Activated naive CD8-positive, alpha-beta T cell treated with anti-CD3 and anti-CD28 coated beads, Interleukin-2, amount 10 ng/mL, durations not matched to agents 7 days and 5 days (primary cell): Measurements from ENCODE around the gene ROBO4. TPM values are rescaled to one million over a fixed set of nuclear protein-coding genes. Genes with fewer than 3 reads are reported as not detected.

Source experiments
- ATAC-seq: fragments of 150-1000 bp; cut with Tn5 transposase; one replicate; pipeline ENCODE4 v1.10.0; 2021; ENCODE audit warnings: low read depth, moderate library complexity
- POLR2A ChIA-PET: fragments of 350-600 bp; sonication (Branson Sonifier 250); formaldehyde crosslinking; loops from one replicate; lab custom pipeline; 2021; ENCODE audit warnings: antibody characterized with exemption; lab: Charles Lee
- DNase-seq: peaks from one replicate; pipeline ENCODE4 v3.0.0; 2021
- H3K27ac Mint-ChIP-seq: one replicate; pipeline ENCODE4 v1.8.0; 2022; ENCODE audit warnings: mild to moderate bottlenecking, mixed read lengths
- H3K27me3 Mint-ChIP-seq: one replicate; pipeline ENCODE4 v1.8.0; 2022; ENCODE audit warnings: mild to moderate bottlenecking, moderate library complexity, mixed read lengths
- H3K36me3 Mint-ChIP-seq: one replicate; pipeline ENCODE4 v1.8.0; 2021; ENCODE audit warnings: mild to moderate bottlenecking, mixed read lengths
- H3K4me1 Mint-ChIP-seq: one replicate; pipeline ENCODE4 v1.8.0; 2021; ENCODE audit warnings: mixed read lengths
- H3K4me3 Mint-ChIP-seq: one replicate; pipeline ENCODE4 v1.8.0; 2022; ENCODE audit warnings: mild to moderate bottlenecking, moderate library complexity, mixed read lengths
- H3K9me3 Mint-ChIP-seq: one replicate; pipeline ENCODE4 v1.8.0; 2021; ENCODE audit warnings: mixed read lengths
- total RNA-seq, 2 experiments: library from RNA; stranded (reverse); gene quantifications; one replicate each; pipeline ENCODE4 v1.2.3, GENCODE V29; 2021

ROBO4 gene
- total RNA-seq, 2 experiments from 2014 or later, result not detected

GRCh38 chr11:124859171-124859570 lies 38.5 kb downstream of the ROBO4 start:
- DNase-seq (no peak), ATAC-seq (no peak)
- Mint-ChIP-seq H3K27me3 (peaks cover 40% of the 10 kb centered on the region), H3K36me3 (no peaks in the 10 kb centered on the region), H3K4me3 (no peak overlapping the region), H3K4me1 (peaks cover 5% of the 10 kb centered on the region), H3K9me3 (no peaks in the 10 kb centered on the region), H3K27ac (no peak overlapping the region)
- POLR2A ChIA-PET, result no interaction called here

- no peak for ATAC-seq
- Mint-ChIP-seq H3K4me3 (no peak overlapping the region), H3K9me3 (no peaks in the 10 kb centered on the region), H3K4me1 (peaks cover 5% of the 10 kb centered on the region), H3K27ac (no peak overlapping the region), H3K27me3 (peaks cover 99% of the 10 kb centered on the region), H3K36me3 (no peaks in the 10 kb centered on the region)
- DNase-seq, result no peak
- POLR2A ChIA-PET, result no interaction called here
Observed at GRCh38 chr11:124846070-124846673, 51.5 kb downstream of the ROBO4 start.

- H3K9me3 Mint-ChIP-seq, result no peaks in the 10 kb centered on the region
- no peak overlapping the region for H3K4me3 Mint-ChIP-seq
- ATAC-seq (no peak), DNase-seq (no peak)
- POLR2A ChIA-PET, result interaction anchor here (0.7 kb wide), 1 partner anchor 1425 kb away, joined by 3 read pairs; no protein-coding TSS in a partner anchor
- peaks cover 8% of the 10 kb centered on the region for H3K4me1 Mint-ChIP-seq
- peaks cover 99% of the 10 kb centered on the region for H3K27me3 Mint-ChIP-seq
- no peaks in the 10 kb centered on the region for H3K36me3 Mint-ChIP-seq
- H3K27ac Mint-ChIP-seq, result no peak overlapping the region
Observed at GRCh38 chr11:124844664-124845079, 53.0 kb downstream of the ROBO4 start.

GRCh38 chr11:124843616-124843910 lies 54.1 kb downstream of the ROBO4 start:
- POLR2A ChIA-PET, result no interaction called here
- no peak overlapping the region for H3K4me3 Mint-ChIP-seq
- no peak for ATAC-seq

GRCh38 chr11:124842305-124842704 lies 55.4 kb downstream of the ROBO4 start:
- Mint-ChIP-seq H3K36me3 (no peaks in the 10 kb centered on the region), H3K4me1 (peaks cover 10% of the 10 kb centered on the region), H3K4me3 (no peak overlapping the region), H3K9me3 (no peaks in the 10 kb centered on the region), H3K27me3 (peaks cover 94% of the 10 kb centered on the region), H3K27ac (no peak overlapping the region)
- POLR2A ChIA-PET, result no interaction called here
- DNase-seq (no peak), ATAC-seq (no peak)

More at GRCh38 chr11:124843616-124843910, 54.1 kb downstream of the ROBO4 start:
- DNase-seq, result no peak
- no peak overlapping the region for H3K27ac Mint-ChIP-seq
- no peaks in the 10 kb centered on the region for H3K9me3 Mint-ChIP-seq
- peaks cover 8% of the 10 kb centered on the region for H3K4me1 Mint-ChIP-seq
- peaks cover 94% of the 10 kb centered on the region for H3K27me3 Mint-ChIP-seq
- H3K36me3 Mint-ChIP-seq, result no peaks in the 10 kb centered on the region

GRCh38 chr11:124841840-124842239 lies 55.8 kb downstream of the ROBO4 start:
- H3K4me1 Mint-ChIP-seq, result peaks cover 13% of the 10 kb centered on the region
- H3K36me3 Mint-ChIP-seq, result no peaks in the 10 kb centered on the region
- H3K4me3 Mint-ChIP-seq, result no peak overlapping the region
- H3K9me3 Mint-ChIP-seq, result no peaks in the 10 kb centered on the region
- ATAC-seq (no peak), DNase-seq (no peak)
- POLR2A ChIA-PET, result no interaction called here
- H3K27ac Mint-ChIP-seq, result no peak overlapping the region
- H3K27me3 Mint-ChIP-seq, result peaks cover 93% of the 10 kb centered on the region

GRCh38 chr11:124841201-124841600 lies 56.5 kb downstream of the ROBO4 start:
- ATAC-seq (no peak), DNase-seq (no peak)
- Mint-ChIP-seq H3K36me3 (no peaks in the 10 kb centered on the region), H3K27me3 (peaks cover 88% of the 10 kb centered on the region), H3K4me1 (peaks cover 17% of the 10 kb centered on the region), H3K27ac (no peak overlapping the region), H3K9me3 (no peaks in the 10 kb centered on the region), H3K4me3 (no peak overlapping the region)
- POLR2A ChIA-PET, result no interaction called here

GRCh38 chr11:124840666-124841065 lies 57.0 kb downstream of the ROBO4 start:
- DNase-seq (no peak), ATAC-seq (no peak)
- POLR2A ChIA-PET, result no interaction called here
- H3K27ac Mint-ChIP-seq, result no peak overlapping the region
- peaks cover 85% of the 10 kb centered on the region for H3K27me3 Mint-ChIP-seq
- no peaks in the 10 kb centered on the region for H3K36me3 Mint-ChIP-seq
- H3K9me3 Mint-ChIP-seq, result no peaks in the 10 kb centered on the region
- H3K4me3 Mint-ChIP-seq, result no peak overlapping the region
- H3K4me1 Mint-ChIP-seq, result peaks cover 18% of the 10 kb centered on the region

- POLR2A ChIA-PET, result no interaction called here
Observed at GRCh38 chr11:124839972-124840621, 57.6 kb downstream of the ROBO4 start.

GRCh38 chr11:124839128-124839971 lies 58.3 kb downstream of the ROBO4 start:
- no peak for ATAC-seq
- Mint-ChIP-seq H3K27ac (no peak overlapping the region), H3K4me3 (peak overlapping the region; percentile 10), H3K27me3 (peaks cover 79% of the 10 kb centered on the region), H3K4me1 (peaks cover 16% of the 10 kb centered on the region), H3K9me3 (no peaks in the 10 kb centered on the region), H3K36me3 (no peaks in the 10 kb centered on the region)
- POLR2A ChIA-PET, result interaction anchor here (0.6 kb wide), 1 partner anchor 808 kb away, joined by 3 read pairs; no protein-coding TSS in a partner anchor
- DNase-seq, result no peak

More at GRCh38 chr11:124839972-124840621, 57.6 kb downstream of the ROBO4 start:
- Mint-ChIP-seq H3K9me3 (no peaks in the 10 kb centered on the region), H3K27me3 (peaks cover 84% of the 10 kb centered on the region), H3K27ac (no peak overlapping the region), H3K4me1 (peaks cover 17% of the 10 kb centered on the region), H3K4me3 (peak overlapping the region; percentile 10), H3K36me3 (no peaks in the 10 kb centered on the region)
- DNase-seq, result no peak
- ATAC-seq, result no peak

- Mint-ChIP-seq H3K27me3 (peaks cover 77% of the 10 kb centered on the region), H3K4me3 (no peak overlapping the region), H3K4me1 (peaks cover 16% of the 10 kb centered on the region), H3K9me3 (no peaks in the 10 kb centered on the region), H3K36me3 (no peaks in the 10 kb centered on the region), H3K27ac (no peak overlapping the region)
- ATAC-seq, result no peak
- POLR2A ChIA-PET, result no interaction called here
- no peak for DNase-seq
Observed at GRCh38 chr11:124838805-124839127, 58.9 kb downstream of the ROBO4 start.

- Mint-ChIP-seq H3K36me3 (no peaks in the 10 kb centered on the region), H3K27ac (no peak overlapping the region), H3K27me3 (peaks cover 75% of the 10 kb centered on the region), H3K9me3 (no peaks in the 10 kb centered on the region), H3K4me3 (no peak overlapping the region), H3K4me1 (peaks cover 18% of the 10 kb centered on the region)
- ATAC-seq, result no peak
- POLR2A ChIA-PET, result interaction anchor here (1.0 kb wide), 1 partner anchor 37 kb away, joined by 3 read pairs; the partner anchor contains the start of gene MSANTD2
- DNase-seq, result no peak
Observed at GRCh38 chr11:124837491-124837856, 60.2 kb downstream of the ROBO4 start.

- H3K4me3 Mint-ChIP-seq, result peak overlapping the region; percentile 75
- no peaks in the 10 kb centered on the region for H3K36me3 Mint-ChIP-seq
- peaks cover 17% of the 10 kb centered on the region for H3K4me1 Mint-ChIP-seq
- DNase-seq, result no peak
- H3K27ac Mint-ChIP-seq, result no peak overlapping the region
- ATAC-seq, result no peak
- POLR2A ChIA-PET, result no interaction called here
- H3K9me3 Mint-ChIP-seq, result no peaks in the 10 kb centered on the region
- peaks cover 64% of the 10 kb centered on the region for H3K27me3 Mint-ChIP-seq
Observed at GRCh38 chr11:124835918-124836317, 61.7 kb downstream of the ROBO4 start.
